ENCODE data around the gene SPATA9. TPM values are rescaled to one million over a fixed set of nuclear protein-coding genes. Genes with fewer than 3 reads are reported as not detected.
"Not testable (repeated sequence)": the region's sequence is repeated elsewhere in the genome, so short reads cannot be mapped to it uniquely, and the experiment has no call there.

The SPATA9 gene
- polyA plus RNA-seq, 3 donors: 0.59 to 7.0 (median 0.67) TPM

- WGBS, 3 donors: 53 to 94% (median 91%) methylated on average over 1 of the region's 1 CpG
These were observed 29.9 kb downstream of the SPATA9 start for GRCh38 chr5:95652849-95653248.

GRCh38 chr5:95649842-95650620 lies 32.8 kb downstream of the SPATA9 start:
- no peak overlapping the region for H3K27ac ChIP-seq (ENCODE audit: low read depth, low read length)

More at GRCh38 chr5:95652849-95653248, 29.9 kb downstream of the SPATA9 start:
- H3K27ac ChIP-seq (ENCODE audit: low read depth, low read length): no peak overlapping the region

DNA sequence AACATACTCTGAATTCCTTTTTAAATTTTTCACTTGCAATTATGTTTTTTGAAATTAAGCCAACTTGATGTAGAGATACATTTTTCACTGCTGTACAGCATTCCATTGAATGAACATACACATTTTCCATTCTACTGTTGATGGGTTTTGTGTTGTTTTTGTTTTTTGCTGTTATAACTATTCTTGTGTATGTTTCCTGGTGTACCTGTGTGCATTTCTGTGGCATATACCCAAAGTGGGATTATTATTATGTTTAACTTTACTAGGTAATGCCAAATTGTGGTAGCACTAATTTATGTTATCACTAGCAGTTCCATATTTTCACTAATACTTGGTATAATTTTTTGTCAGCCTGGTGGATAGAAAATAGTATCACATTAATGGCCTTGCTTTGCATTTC lies 33.5 kb downstream of the SPATA9 start:
- no peak overlapping the region for H3K27ac ChIP-seq (ENCODE audit: low read depth, low read length)

DNA sequence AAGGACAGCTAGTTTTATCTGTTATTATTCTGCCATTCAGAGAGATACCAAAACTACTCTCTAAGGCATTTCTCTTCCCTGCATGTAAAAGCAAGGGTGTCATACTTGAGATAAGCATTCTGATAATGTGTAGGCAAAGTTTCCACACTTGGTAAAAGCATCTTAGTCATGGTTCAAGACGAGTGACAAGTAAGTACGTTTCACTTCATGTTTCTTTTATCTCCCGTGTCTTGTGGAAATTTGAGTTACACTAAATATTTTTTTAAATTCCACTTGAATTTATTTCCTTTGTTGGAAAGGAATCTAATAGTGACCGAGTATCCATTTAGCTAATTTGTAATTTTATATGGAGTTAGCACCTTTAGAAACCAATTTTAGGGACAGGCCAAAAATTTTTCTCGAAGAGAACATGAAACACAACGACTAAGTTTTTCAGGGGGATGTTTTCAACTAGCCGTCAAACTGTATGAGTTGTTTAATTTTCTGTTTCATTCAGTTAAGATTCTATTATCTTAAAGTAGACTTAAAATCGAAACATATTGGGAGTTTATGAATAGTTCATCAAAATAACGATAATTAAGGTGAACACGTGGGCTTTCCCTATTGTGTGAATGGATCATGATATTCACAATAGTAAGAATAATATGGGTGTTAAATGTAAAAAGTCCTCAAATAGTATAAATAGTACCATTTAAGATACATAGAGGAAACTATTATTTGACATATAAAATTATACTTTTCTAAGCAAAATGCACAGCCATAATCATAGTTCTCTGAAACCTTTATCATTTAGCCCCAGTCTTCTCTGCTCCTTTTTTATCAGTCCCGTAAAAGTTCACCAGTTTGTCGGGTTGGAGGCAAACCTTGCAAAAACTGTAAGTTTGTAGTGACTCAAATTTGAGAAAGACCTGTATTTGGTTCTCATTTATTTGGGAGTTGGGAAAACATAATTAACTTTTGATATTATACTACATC lies 34.6 kb downstream of the SPATA9 start:
- WGBS, 3 donors: 69 to 82% (median 80%) methylated on average over 12 of the region's 12 CpGs
- H3K27ac ChIP-seq (ENCODE audit: low read depth, low read length): no peak overlapping the region

DNA sequence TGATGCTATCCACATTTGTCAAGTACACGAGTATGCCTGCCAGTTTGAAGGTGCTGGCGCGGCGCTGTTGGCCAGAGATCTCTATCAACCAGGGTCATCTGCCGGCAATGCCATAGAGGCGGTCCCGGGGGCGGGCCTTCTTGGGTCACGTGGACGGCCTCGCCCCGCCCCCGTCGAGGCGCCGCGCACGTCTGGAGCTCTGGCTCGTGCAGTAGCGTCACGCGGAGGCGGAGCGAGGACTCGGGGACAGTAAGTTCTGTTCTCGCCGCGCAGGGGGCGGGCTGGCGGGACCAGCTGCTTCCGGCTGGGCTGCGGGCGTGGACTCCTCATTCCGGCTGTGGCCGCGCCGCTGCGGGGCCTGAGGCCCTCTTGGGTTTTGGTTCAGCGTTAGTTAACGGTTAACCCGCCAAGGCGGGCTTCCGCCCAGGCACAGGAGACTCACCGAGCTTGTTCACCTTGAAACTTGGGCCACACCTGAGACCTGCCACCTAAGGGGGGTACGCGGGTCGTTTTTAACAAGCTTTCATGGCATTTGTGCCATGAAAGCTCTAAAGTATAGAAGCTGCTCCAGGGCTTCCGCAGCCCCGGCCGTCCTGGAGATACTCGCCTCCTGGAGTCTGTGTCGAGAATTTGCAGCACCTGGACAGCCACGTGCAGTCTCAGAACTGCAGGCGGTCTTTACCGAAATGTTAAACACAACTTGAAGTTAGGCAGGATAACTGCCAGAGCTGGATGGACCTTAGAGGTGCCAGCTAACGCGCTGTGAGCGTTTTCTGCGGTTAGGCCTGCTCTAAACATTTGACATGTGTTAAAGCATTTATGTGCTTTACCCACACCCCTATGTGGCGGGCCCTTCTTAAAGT lies 36.0 kb downstream of the SPATA9 start, which contains the start of gene RFESD:
Gene RFESD (plus strand): TSS at position 209 of the 863 bp plus-strand sequence. CDS start 5,495 bp downstream, outside the sequence.
- WGBS, 3 donors: 1% methylated on average over 60 of the region's 60 CpGs
- H3K27ac ChIP-seq (ENCODE audit: low read depth, low read length): peak within 1 kb of the TSS; percentile 32

- not testable (repeated sequence) for H3K27ac ChIP-seq (ENCODE audit: low read depth, low read length)
- 62 to 90% (median 88%) methylated on average over 16 to 17 of the region's 17 CpGs for WGBS, 3 donors
These were observed 36.6 kb downstream of the SPATA9 start for GRCh38 chr5:95646226-95646568.

DNA sequence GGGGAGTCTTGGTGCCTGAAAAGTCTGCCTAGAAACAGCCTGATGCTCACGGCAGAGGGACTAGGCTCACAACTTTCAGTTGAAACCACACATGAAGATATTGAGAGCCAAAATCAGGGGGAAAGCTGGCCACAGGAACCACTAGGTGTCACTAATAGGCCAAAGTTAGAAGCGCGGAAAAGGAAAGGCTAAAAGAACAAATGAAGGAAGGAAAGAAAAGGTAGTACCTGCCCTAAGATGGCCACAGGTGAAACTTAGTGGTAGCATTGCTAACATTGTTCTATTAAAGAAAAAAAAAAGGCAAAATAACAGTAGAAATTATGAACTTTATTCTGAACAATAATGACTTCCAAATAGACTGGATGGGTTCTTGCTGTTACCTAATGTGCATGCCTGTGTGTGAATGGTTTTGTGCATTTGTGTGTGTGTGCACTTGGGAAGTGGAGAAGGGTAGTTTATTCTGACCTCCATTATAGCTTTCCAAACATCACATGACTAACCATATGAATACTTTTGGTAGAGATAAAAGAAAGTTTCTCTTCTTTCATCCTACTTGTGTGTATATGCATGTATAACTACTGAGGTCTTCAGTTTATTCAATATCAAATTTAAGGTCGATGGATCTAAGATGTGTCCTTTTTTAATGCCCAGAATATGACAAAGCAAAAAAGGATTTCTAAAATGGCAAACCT lies 38.3 kb downstream of the SPATA9 start:
- WGBS, 3 donors: 14 to 19% (median 17%) methylated on average over 4 of the region's 4 CpGs

DNA sequence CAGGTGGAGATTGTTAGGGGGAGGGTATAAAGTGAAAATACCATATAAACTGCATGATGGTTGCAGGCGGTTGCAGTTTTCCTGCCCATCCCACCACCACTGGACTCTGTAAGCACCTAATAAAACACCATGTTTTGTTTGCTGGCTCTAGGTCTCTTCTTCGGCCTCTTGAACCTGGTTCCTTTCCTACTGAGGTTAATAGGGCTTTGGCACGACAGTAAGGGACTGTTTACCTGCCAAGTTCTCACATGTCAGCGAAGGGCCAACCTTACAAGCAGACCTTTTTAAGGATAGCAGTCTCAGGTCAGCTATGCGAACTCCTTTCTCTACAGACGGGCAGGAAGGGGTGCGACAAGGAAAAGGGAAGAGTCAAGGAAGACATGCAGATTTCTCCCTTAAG lies 39.6 kb downstream of the SPATA9 start:
- whole genome bisulfite sequencing, 3 donors: 87 to 96% (median 94%) methylated on average over 7 of the region's 7 CpGs
- H3K27ac ChIP-seq (ENCODE audit: low read depth, low read length): no peak overlapping the region

More for the DNA sequence above, 38.3 kb downstream of the SPATA9 start:
- H3K27ac ChIP-seq (ENCODE audit: low read depth, low read length): no peak overlapping the region

GRCh38 chr5:95641741-95642220 lies 41.0 kb downstream of the SPATA9 start:
- 47 to 76% (median 73%) methylated on average over 5 of the region's 5 CpGs for WGBS, 3 donors
- no peak overlapping the region for H3K27ac ChIP-seq (ENCODE audit: low read depth, low read length)

DNA sequence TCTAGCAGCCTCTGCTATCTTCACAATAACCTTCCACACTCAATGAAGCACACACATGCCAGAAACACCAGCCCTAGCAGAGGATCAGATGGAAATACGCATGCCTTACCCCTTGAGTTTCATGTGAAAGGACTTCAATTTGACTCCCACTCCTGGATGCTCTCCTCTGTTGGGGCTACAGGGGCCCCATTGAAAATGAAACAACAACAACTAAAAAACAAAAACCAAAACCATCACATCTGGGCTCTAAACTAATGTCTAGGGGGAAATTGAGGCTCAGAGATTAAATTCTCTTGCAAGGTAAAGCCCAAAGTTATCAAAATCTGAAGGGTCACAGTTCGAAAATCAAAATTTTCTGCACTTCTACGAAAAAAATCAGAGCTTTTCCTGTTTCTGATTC lies 44.2 kb downstream of the SPATA9 start:
- no peak overlapping the region for H3K27ac ChIP-seq (ENCODE audit: low read depth, low read length)
- WGBS, 3 donors: 69 to 85% (median 83%) methylated on average over 3 of the region's 3 CpGs

GRCh38 chr5:95634081-95634480 lies 48.7 kb downstream of the SPATA9 start:
- WGBS, 3 donors: 93 to 96% (median 94%) methylated on average over 3 of the region's 3 CpGs
- H3K27ac ChIP-seq (ENCODE audit: low read depth, low read length): no peak overlapping the region

DNA sequence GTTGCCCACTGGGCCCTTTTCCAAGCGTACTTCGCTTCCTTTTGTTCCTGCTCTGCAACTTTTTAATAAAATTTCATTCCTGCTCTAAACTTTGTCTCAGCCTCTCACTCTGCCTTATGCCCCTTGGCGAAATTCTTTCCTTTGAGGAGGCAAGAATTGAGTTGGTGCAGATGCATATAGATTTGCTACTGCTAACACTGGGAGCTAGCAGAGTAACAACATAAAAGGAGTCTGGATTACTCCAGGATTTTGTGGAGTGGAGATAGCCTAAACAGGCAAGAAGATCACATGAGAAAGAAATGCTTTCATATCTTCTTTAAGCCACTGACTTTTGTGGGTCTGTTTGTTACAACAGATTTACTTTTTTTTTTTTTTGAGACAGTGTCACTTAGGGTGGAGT lies 49.1 kb downstream of the SPATA9 start:
- 94 to 100% (median 98%) methylated on average over 3 of the region's 3 CpGs for WGBS, 3 donors
- H3K27ac ChIP-seq (ENCODE audit: low read depth, low read length): no peak overlapping the region

DNA sequence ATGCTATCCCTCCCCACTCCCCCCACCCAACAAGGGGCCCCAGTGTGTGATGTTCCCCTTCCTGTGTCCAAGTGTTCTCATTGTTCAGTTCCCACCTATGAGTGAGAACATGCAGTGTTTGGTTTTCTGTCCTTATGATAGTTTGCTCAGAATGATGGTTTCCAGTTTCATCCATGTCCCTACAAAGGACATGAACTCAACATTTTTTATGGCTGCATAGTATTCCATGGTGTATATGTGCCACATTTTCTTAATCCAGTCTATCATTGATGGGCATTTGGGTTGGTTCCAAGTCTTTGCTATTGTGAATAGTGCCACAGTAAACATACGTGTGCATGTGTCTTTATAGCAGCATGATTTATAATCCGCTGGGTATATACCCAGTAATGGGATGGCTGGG lies 49.8 kb downstream of the SPATA9 start:
- not testable (repeated sequence) for H3K27ac ChIP-seq (ENCODE audit: low read depth, low read length)
- 85 to 100% (median 99%) methylated on average over 2 of the region's 2 CpGs for WGBS, 3 donors

DNA sequence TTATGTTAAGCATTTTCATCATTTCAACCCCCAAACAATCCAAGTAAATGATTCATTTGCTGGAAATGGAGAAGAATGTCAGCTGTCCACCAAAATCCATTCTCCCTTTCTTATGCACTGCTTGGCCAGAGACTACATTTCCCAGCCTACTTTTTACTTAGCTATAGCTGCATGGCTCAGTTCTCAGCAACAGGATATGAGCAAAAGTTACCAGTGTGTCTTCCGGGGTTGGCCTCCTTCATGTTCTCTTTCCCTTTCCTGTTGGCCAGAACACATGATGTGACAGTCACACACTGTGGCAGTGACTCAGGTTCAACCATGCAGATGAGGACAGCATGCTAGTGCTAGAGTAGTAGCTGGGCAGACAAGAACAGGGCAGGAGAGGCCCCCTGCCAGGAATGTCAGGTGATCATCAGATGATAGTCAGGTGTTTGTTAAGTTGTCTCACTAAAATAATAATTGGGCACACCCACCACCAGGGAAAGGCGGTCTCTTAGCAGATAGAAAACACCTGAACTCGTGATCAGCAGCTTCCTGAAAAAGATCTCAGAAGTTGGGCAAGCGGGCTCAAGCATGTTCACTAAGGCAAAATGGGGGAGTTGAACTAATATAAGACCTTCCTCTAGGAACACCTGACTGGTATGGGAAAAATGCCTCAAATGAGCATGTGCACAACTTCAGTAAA lies 50.7 kb downstream of the SPATA9 start:
- no peak overlapping the region for H3K27ac ChIP-seq (ENCODE audit: low read depth, low read length)
- WGBS, 3 donors: 70 to 80% (median 77%) methylated on average over 4 of the region's 4 CpGs

- H3K27ac ChIP-seq (ENCODE audit: low read depth, low read length): no peak overlapping the region
- WGBS, 3 donors: 51 to 68% (median 59%) methylated on average over 2 of the region's 2 CpGs
These were observed 51.4 kb downstream of the SPATA9 start for GRCh38 chr5:95631255-95631958.

- no peak overlapping the region for H3K27ac ChIP-seq (ENCODE audit: low read depth, low read length)
- 84 to 93% (median 86%) methylated on average over 5 of the region's 5 CpGs for WGBS, 3 donors
These were observed 52.3 kb downstream of the SPATA9 start for GRCh38 chr5:95630394-95630917.

Measured in adipose tissue (tissue), 3 donors.